ENCODE measurements around the gene KRT15.
A peak's percentile ranks its signal among the peaks of the same experiment; 100 is the strongest.

KRT15 gene

DNA sequence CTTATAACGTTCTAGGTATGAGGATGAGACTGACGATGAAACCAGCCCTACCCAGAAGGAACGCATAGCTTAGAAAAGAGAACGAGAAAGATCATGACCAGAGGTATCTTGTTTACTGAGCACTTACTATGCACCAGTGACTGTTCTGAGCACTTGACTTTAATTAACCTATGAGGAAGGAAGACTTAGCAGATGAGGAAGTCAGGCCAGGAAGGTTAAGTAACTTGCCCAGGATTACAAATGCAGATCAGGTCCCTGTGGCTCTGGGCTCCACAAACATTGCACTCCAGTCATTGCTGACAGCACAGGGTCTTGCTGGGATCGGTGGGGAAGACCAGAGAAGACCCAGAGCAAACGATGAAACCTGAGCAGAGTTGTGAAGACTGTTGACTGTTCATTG is 20.4 kb downstream of the KRT15 start:
- Histone ChIP-seq H4K20me1 (ENCODE audit: insufficient read depth) (no peaks in the 10 kb centered on the region), H3K9ac (no peak overlapping the region), H2AFZ (ENCODE audit: low read depth) (no peak overlapping the region), H3K4me2 (no peak overlapping the region), H3K36me3 (ENCODE audit: insufficient read depth) (no peaks in the 10 kb centered on the region), H3K27ac (no peak overlapping the region), H3K79me2 (ENCODE audit: insufficient read depth, low read depth) (no peaks in the 10 kb centered on the region), H3K4me1 (ENCODE audit: low read depth, poor library complexity, severe bottlenecking) (no peaks in the 10 kb centered on the region), H3K27me3 (ENCODE audit: insufficient read depth, low read depth) (peaks cover 5% of the 10 kb centered on the region; the same call in 1 of the 2 replicates), H3K4me3 (IDR thresholded peaks at IDR 0.05; ENCODE audit: insufficient read depth, low read depth, low read length) (no peak overlapping the region)
- TF ChIP-seq CTCF (conservative IDR thresholded peaks at IDR 0.05; ENCODE audit: low read depth, low read length): no peak

DNA sequence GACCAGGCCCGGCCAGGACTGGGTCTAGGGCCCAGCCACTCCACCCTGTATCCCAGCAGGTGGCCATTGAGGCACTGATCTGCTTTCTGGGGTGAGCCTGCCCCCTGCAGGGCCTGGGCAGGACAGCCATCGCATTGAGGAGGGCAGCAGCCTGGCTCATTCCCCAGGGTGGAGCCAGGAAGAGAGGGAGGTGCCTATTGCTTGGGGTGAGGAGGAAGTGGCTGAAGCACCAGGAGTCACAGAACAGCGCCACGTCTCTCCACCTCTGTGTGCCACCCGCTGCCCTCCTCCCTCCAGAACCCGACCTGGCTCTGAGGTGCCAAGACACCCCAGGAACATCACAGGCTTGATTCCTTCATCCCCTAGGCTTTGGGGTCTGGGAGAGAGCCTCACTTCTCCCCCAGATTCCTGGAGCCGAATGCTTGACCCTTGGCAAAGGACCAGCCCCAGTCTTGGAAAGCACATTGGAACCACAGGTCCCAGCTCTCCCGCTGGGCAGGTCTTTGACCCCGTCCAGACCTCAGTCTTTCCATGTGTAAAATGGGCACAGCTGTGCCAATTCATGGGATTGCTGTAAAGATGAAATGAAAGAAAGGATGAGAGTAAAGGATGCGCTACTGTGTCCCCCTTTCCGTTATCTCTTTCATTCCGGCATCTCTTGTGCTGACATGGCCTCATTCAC is 21.7 kb downstream of the KRT15 start:
- Histone ChIP-seq H4K20me1 (ENCODE audit: insufficient read depth) (no peaks in the 10 kb centered on the region), H3K4me1 (ENCODE audit: low read depth, poor library complexity, severe bottlenecking) (no peaks in the 10 kb centered on the region), H3K27me3 (ENCODE audit: insufficient read depth, low read depth) (peaks cover 5% of the 10 kb centered on the region; the same call in 1 of the 2 replicates), H3K36me3 (ENCODE audit: insufficient read depth) (no peaks in the 10 kb centered on the region), H3K27ac (no peak overlapping the region), H3K9ac (no peak overlapping the region), H3K79me2 (ENCODE audit: insufficient read depth, low read depth) (no peaks in the 10 kb centered on the region), H2AFZ (ENCODE audit: low read depth) (peak overlapping the region; percentile 24; the same call in 1 of the 2 replicates), H3K4me3 (IDR thresholded peaks at IDR 0.05; ENCODE audit: insufficient read depth, low read depth, low read length) (no peak overlapping the region), H3K4me2 (no peak overlapping the region)
- peak; percentile 70 for TF ChIP-seq CTCF (conservative IDR thresholded peaks at IDR 0.05; ENCODE audit: low read depth, low read length)

- H3K79me2 ChIP-seq (ENCODE audit: insufficient read depth, low read depth): no peaks in the 10 kb centered on the region
- no peak overlapping the region for H3K4me3 ChIP-seq (IDR thresholded peaks at IDR 0.05; ENCODE audit: insufficient read depth, low read depth, low read length)
- TF ChIP-seq CTCF (conservative IDR thresholded peaks at IDR 0.05; ENCODE audit: low read depth, low read length): no peak
- no peaks in the 10 kb centered on the region for H3K4me1 ChIP-seq (ENCODE audit: low read depth, poor library complexity, severe bottlenecking)
- no peak overlapping the region for H3K27ac ChIP-seq
- peaks cover 3% of the 10 kb centered on the region; the same call in 1 of the 2 replicates for H3K27me3 ChIP-seq (ENCODE audit: insufficient read depth, low read depth)
- no peak overlapping the region for H3K9ac ChIP-seq
- no peaks in the 10 kb centered on the region for H4K20me1 ChIP-seq (ENCODE audit: insufficient read depth)
- no peak overlapping the region for H3K4me2 ChIP-seq
- H2AFZ ChIP-seq (ENCODE audit: low read depth): no peak overlapping the region
- H3K36me3 ChIP-seq (ENCODE audit: insufficient read depth): no peaks in the 10 kb centered on the region
These were observed 24.2 kb downstream of the KRT15 start for GRCh38 chr17:41494524-41494923.

DNA sequence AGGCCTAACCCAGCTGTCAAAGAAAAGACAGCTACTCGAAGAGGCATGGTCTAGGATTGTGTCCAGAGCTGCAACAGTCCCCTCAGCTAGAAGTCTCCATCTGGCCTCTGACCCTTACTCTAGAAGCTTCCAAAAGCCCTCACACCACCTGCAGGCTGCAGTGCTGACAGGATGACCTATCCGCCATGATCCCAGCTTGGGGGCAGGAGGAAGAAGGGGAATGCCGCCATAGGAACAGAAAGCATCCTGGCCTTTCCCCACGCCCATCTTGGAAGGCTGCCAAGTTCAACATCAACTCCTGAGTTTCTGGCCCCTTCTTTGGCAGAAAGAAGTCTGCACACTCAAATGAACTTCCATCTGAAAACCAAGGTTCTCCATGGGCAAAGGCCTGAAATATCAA is 25.9 kb downstream of the KRT15 start:
- Histone ChIP-seq H3K27me3 (ENCODE audit: insufficient read depth, low read depth) (no peaks in the 10 kb centered on the region; the same call in 1 of the 2 replicates), H3K4me2 (no peak overlapping the region), H3K9ac (no peak overlapping the region), H4K20me1 (ENCODE audit: insufficient read depth) (no peaks in the 10 kb centered on the region), H2AFZ (ENCODE audit: low read depth) (no peak overlapping the region), H3K4me3 (IDR thresholded peaks at IDR 0.05; ENCODE audit: insufficient read depth, low read depth, low read length) (no peak overlapping the region), H3K79me2 (ENCODE audit: insufficient read depth, low read depth) (no peaks in the 10 kb centered on the region), H3K4me1 (ENCODE audit: low read depth, poor library complexity, severe bottlenecking) (no peaks in the 10 kb centered on the region), H3K27ac (no peak overlapping the region), H3K36me3 (ENCODE audit: insufficient read depth) (no peaks in the 10 kb centered on the region)
- no peak for TF ChIP-seq CTCF (conservative IDR thresholded peaks at IDR 0.05; ENCODE audit: low read depth, low read length)

Data from KMS-11 (cell line).